HG03558 (cell line): ENCODE measurements around the gene NUTF2.

Experiments
- ATAC-seq: cut with Tn5 transposase; IDR thresholded peaks from one replicate; pipeline ENCODE4 v1.9.1; 2021; ENCODE audit warnings: moderate number of reproducible peaks; ENCODE audit not compliant: unreplicated experiment; ENCODE audit errors: extremely low read depth

NUTF2 gene

GRCh38 chr16:67915831-67916723 lies 69.3 kb downstream of the NUTF2 start:
- ATAC-seq: no peak

DNA sequence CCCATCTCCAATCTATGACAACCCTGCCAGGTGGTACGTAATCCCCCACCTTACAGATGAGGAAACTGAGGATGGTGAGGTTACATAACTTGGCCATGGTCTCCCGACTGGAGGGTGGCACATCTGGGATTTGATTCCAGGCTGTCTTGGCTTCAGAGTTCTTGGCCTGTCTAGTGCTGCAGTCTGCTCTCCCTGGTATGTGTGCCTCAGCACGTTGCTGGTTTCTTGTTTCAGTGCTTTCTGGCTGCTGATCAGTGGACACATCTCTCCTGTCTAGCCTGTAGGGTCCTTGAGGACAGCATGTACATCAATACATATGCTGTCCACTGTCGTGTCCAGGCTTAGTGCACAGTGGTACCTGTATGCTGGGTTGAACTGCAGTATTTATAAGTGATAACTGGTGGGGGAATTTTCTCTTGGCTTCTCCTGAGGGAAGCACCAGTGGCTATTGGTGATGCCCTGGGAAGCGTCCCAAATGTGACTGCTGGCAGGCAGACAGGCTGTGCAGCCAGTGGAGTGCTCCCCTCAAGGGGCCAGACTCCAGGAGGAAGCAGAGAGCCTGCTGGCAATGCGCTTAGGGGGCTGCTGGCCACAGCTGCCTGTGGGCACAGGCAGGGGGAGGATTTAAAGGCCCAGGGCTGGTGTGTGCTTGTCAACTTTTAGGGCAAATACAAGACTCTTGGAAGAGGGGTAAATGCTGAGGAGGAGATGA lies 70.6 kb downstream of the NUTF2 start:
- ATAC-seq: no peak

GRCh38 chr16:67917852-67918236 lies 71.1 kb downstream of the NUTF2 start:
- ATAC-seq: no peak

- no peak for ATAC-seq
Observed at GRCh38 chr16:67919622-67920221, 73.0 kb downstream of the NUTF2 start.
